PC-3 (cell line): ENCODE measurements around the gene ZNF469. TPM values are rescaled to one million over a fixed set of nuclear protein-coding genes. Genes with fewer than 3 reads are reported as not detected.

Source experiments
- ATAC-seq: fragments of 200-7000 bp; cut with Tn5 transposase; 2 replicates; pipeline ENCODE4 v1.9.1; 2020; ENCODE audit warnings: mild to moderate bottlenecking, moderate library complexity
- BruUV-seq: library from RNA; stranded (reverse); fragments of 400-500 nt; replicated peaks from 2 replicates; lab custom pipeline; 2021; lab: Mats Ljungman, UMichigan
- CTCF ChIA-PET: fragments of 300-600 bp; sonication (Branson Sonifier 250); formaldehyde crosslinking; loops from one replicate; lab custom pipeline; 2022; ENCODE audit warnings: antibody characterized with exemption; lab: Charles Lee
- POLR2A ChIA-PET: fragments of 300-600 bp; sonication (Branson Sonifier 250); formaldehyde crosslinking; loops from one replicate; lab custom pipeline; 2022; ENCODE audit warnings: antibody characterized with exemption; ENCODE audit not compliant: unreplicated experiment; lab: Charles Lee
- DNase-seq: peaks from one replicate; pipeline ENCODE4 v3.0.0-alpha.2; 2015
- H2AFZ ChIP-seq: fragments of 300-600 bp; sonication (generic); 2 replicates; pipeline ENCODE4 v1.6.0; 2016; ENCODE audit warnings: antibody characterized with exemption, low read length
- H3F3A ChIP-seq: fragments of 300-600 bp; sonication (generic); one replicate; pipeline ENCODE4 v1.6.0; 2017; ENCODE audit warnings: antibody characterized with exemption, low read length, control low read depth, mild to moderate bottlenecking; ENCODE audit not compliant: unreplicated experiment
- H3K27ac ChIP-seq: fragments of 300-600 bp; sonication (generic); 2 replicates; pipeline ENCODE4 v1.5.1; 2016; ENCODE audit warnings: mild to moderate bottlenecking, low read length
- H3K27me3 ChIP-seq: fragments of 300-600 bp; sonication (generic); 2 replicates; pipeline ENCODE4 v1.6.1; 2016; ENCODE audit warnings: low read length, mixed read lengths
- H3K36me3 ChIP-seq: fragments of 300-600 bp; sonication (generic); 2 replicates; pipeline ENCODE4 v1.6.1; 2016; ENCODE audit warnings: low read depth, mixed run types, low read length, mixed read lengths
- H3K4me1 ChIP-seq: fragments of 300-600 bp; sonication (generic); 2 replicates; pipeline ENCODE4 v1.5.1; 2016; ENCODE audit warnings: low read length; ENCODE audit not compliant: insufficient read depth
- H3K4me2 ChIP-seq: fragments of 300-600 bp; sonication (generic); 2 replicates; pipeline ENCODE4 v1.6.0; 2016; ENCODE audit warnings: low read length
- H3K4me3 ChIP-seq: fragments of 300-600 bp; sonication (generic); 2 replicates; pipeline ENCODE4 v1.5.1; 2016; ENCODE audit warnings: mild to moderate bottlenecking, low read length, mixed read lengths
- H3K79me2 ChIP-seq: fragments of 300-600 bp; sonication (generic); 2 replicates; pipeline ENCODE4 v1.6.1; 2017; ENCODE audit warnings: low read length, mixed read lengths
- H3K9ac ChIP-seq: fragments of 300-600 bp; sonication (generic); 2 replicates; pipeline ENCODE4 v1.6.0; 2016; ENCODE audit warnings: mild to moderate bottlenecking, low read length
- H3K9me2 ChIP-seq: fragments of 300-600 bp; sonication (generic); replicated peaks from 2 replicates; pipeline ENCODE4 v1.6.1; 2016; ENCODE audit warnings: mixed run types, low read length, mixed read lengths
- H3K9me3 ChIP-seq: fragments of 300-600 bp; sonication (generic); 2 replicates; pipeline ENCODE4 v1.6.1; 2016; ENCODE audit warnings: low read length, mixed read lengths
- H4K20me1 ChIP-seq: fragments of 300-600 bp; sonication (generic); 2 replicates; pipeline ENCODE4 v1.6.1; 2016; ENCODE audit warnings: low read length, mixed read lengths
- CTCF ChIP-seq: fragments of 300-600 bp; sonication (generic); conservative IDR thresholded peaks from 2 replicates; pipeline ENCODE4 v1.5.1; 2017; ENCODE audit warnings: antibody characterized with exemption, low read depth, mild to moderate bottlenecking, low read length
- EZH2 ChIP-seq: fragments of 300-600 bp; sonication (generic); IDR thresholded peaks from one replicate; pipeline ENCODE4 v1.6.1; 2017; ENCODE audit warnings: antibody characterized with exemption, mild to moderate bottlenecking, low read length; ENCODE audit not compliant: unreplicated experiment
- EZH2phosphoT487 ChIP-seq: fragments of 300-600 bp; sonication (generic); IDR thresholded peaks from 2 replicates; pipeline ENCODE4 v1.6.1; 2018; ENCODE audit warnings: mild to moderate bottlenecking, antibody characterized with exemption, low read length, borderline replicate concordance
- intact Hi-C: fragments of 100-400 bp; cut with micrococcal nuclease; formaldehyde crosslinking; loops from 2 replicates; pipeline ENCODE4 v1.9.0; 2023
- total RNA-seq: library from RNA; depleted of rRNA; stranded (reverse); fragments of >200 nt; gene quantifications from 2 replicates; pipeline ENCODE4 v1.2.3, GENCODE V29; 2014

Gene ZNF469
- total RNA-seq, 1 experiment from 2014 or later = 3.1 TPM

- Histone ChIP-seq H3K9me2 (no peaks in the 10 kb centered on the region), H3K27me3 (no peaks in the 10 kb centered on the region), H3K27ac (no peak overlapping the region), H3K9me3 (no peaks in the 10 kb centered on the region), H3K4me2 (no peak overlapping the region), H2AFZ (no peak overlapping the region), H3K9ac (no peak overlapping the region), H3K79me2 (no peaks in the 10 kb centered on the region), H3K4me1 (no peaks in the 10 kb centered on the region), H3K4me3 (no peak overlapping the region), H3F3A (no peaks in the 10 kb centered on the region), H4K20me1 (no peaks in the 10 kb centered on the region), H3K36me3 (no peaks in the 10 kb centered on the region)
- TF ChIP-seq EZH2phosphoT487 = no peak
- TF ChIP-seq EZH2 = no peak
- no peak for TF ChIP-seq CTCF
- BruUV-seq = no TSS peak
- DNase-seq = no peak
- intact Hi-C loops = no loop called here
- no peak for ATAC-seq
- ChIA-PET CTCF (no interaction called here), POLR2A (no interaction called here)
These were observed 29.5 kb upstream of the ZNF469 start for GRCh38 chr16:88353232-88353631.

GRCh38 chr16:88353691-88354090 lies 29.1 kb upstream of the ZNF469 start:
- Histone ChIP-seq H3K36me3 (no peaks in the 10 kb centered on the region), H3K79me2 (no peaks in the 10 kb centered on the region), H3K4me3 (no peak overlapping the region), H3K27me3 (no peaks in the 10 kb centered on the region), H3K4me1 (no peaks in the 10 kb centered on the region), H3K9ac (no peak overlapping the region), H3K27ac (no peak overlapping the region), H3K4me2 (no peak overlapping the region), H4K20me1 (no peaks in the 10 kb centered on the region), H3F3A (no peaks in the 10 kb centered on the region), H3K9me2 (no peaks in the 10 kb centered on the region), H3K9me3 (no peaks in the 10 kb centered on the region), H2AFZ (no peak overlapping the region)
- no peak for DNase-seq
- no peak for ATAC-seq
- intact Hi-C loops = no loop called here
- no TSS peak for BruUV-seq
- POLR2A ChIA-PET = no interaction called here
- CTCF ChIA-PET = no interaction called here
- no peak for TF ChIP-seq EZH2phosphoT487
- no peak for TF ChIP-seq EZH2
- no peak for TF ChIP-seq CTCF

- Histone ChIP-seq H3K9ac (no peak overlapping the region), H2AFZ (no peak overlapping the region), H3K9me2 (no peaks in the 10 kb centered on the region), H3K79me2 (no peaks in the 10 kb centered on the region), H4K20me1 (no peaks in the 10 kb centered on the region), H3K4me1 (no peaks in the 10 kb centered on the region), H3F3A (no peaks in the 10 kb centered on the region), H3K27me3 (no peaks in the 10 kb centered on the region), H3K9me3 (no peaks in the 10 kb centered on the region), H3K36me3 (no peaks in the 10 kb centered on the region), H3K4me2 (no peak overlapping the region), H3K27ac (no peak overlapping the region), H3K4me3 (no peak overlapping the region)
- intact Hi-C loops = no loop called here
- ATAC-seq = no peak
- no TSS peak for BruUV-seq
- ChIA-PET POLR2A (no interaction called here), CTCF (no interaction called here)
- no peak for DNase-seq
- TF ChIP-seq EZH2 (no peak), EZH2phosphoT487 (no peak), CTCF (no peak)
These were observed 28.3 kb upstream of the ZNF469 start for GRCh38 chr16:88354229-88355092.
